H9 (cell line): ENCODE data around the gene BPIFB4. TPM values are rescaled to one million over a fixed set of nuclear protein-coding genes. Genes with fewer than 3 reads are reported as not detected.

ENCODE experiments used
- DNase-seq: peaks from one replicate; pipeline ENCODE4 v3.0.0-alpha.2; 2017
- H2AFZ ChIP-seq: one replicate; pipeline ENCODE4 v1.6.1; 2013; ENCODE audit warnings: mild to moderate bottlenecking, low read length, control low read depth, moderate library complexity
- H2AK5ac ChIP-seq: 2 replicates; pipeline ENCODE4 v1.6.1; 2013; ENCODE audit warnings: low read length, control low read depth, mixed read lengths; ENCODE audit not compliant: insufficient read length
- H2BK120ac ChIP-seq: one replicate; pipeline ENCODE4 v1.6.1; 2013; ENCODE audit warnings: low read depth, mild to moderate bottlenecking, low read length, control low read depth, inconsistent platforms; ENCODE audit not compliant: poor library complexity, severe bottlenecking
- H2BK12ac ChIP-seq: 2 replicates; pipeline ENCODE4 v1.6.1; 2013; ENCODE audit warnings: low read length, control low read depth, mixed read lengths, low read depth; ENCODE audit not compliant: insufficient read length
- H2BK15ac ChIP-seq: 2 replicates; pipeline ENCODE4 v1.6.1; 2013; ENCODE audit warnings: low read depth, low read length, control low read depth
- H2BK20ac ChIP-seq: one replicate; pipeline ENCODE4 v1.6.1; 2013; ENCODE audit warnings: low read depth, mild to moderate bottlenecking, low read length, control low read depth, inconsistent platforms; ENCODE audit not compliant: poor library complexity, severe bottlenecking
- H2BK5ac ChIP-seq: 2 replicates; pipeline ENCODE4 v1.6.1; 2013; ENCODE audit warnings: low read length, control low read depth, mixed read lengths; ENCODE audit not compliant: insufficient read length
- H3K14ac ChIP-seq: 2 replicates; pipeline ENCODE4 v1.6.1; 2013; ENCODE audit warnings: low read length, control low read depth; ENCODE audit not compliant: insufficient read depth
- H3K18ac ChIP-seq: 2 replicates; pipeline ENCODE4 v1.6.1; 2013; ENCODE audit warnings: low read depth, mild to moderate bottlenecking, mixed read lengths, low read length, control low read depth; ENCODE audit not compliant: insufficient read length
- H3K23ac ChIP-seq: 2 replicates; pipeline ENCODE4 v1.6.1; 2013; ENCODE audit warnings: low read length, control low read depth, mixed read lengths, low read depth; ENCODE audit not compliant: insufficient read length
- H3K23me2 ChIP-seq: 2 replicates; pipeline ENCODE4 v1.6.1; 2013; ENCODE audit warnings: low read depth, mild to moderate bottlenecking, mixed read lengths, low read length, control low read depth; ENCODE audit not compliant: insufficient read length, poor library complexity, severe bottlenecking
- H3K27ac ChIP-seq: 2 replicates; pipeline ENCODE4 v1.5.1; 2013; ENCODE audit warnings: low read length, control low read depth, mixed read lengths, low read depth; ENCODE audit not compliant: insufficient read length
- H3K27me3 ChIP-seq: 2 replicates; pipeline ENCODE4 v1.6.1; 2013; ENCODE audit warnings: low read length, control low read depth, inconsistent platforms; ENCODE audit not compliant: insufficient read depth
- H3K4ac ChIP-seq: 2 replicates; pipeline ENCODE4 v1.6.1; 2013; ENCODE audit warnings: low read depth, mild to moderate bottlenecking, control low read depth, inconsistent platforms, low read length, moderate library complexity
- H3K4me1 ChIP-seq: 2 replicates; pipeline ENCODE4 v1.6.1; 2013; ENCODE audit warnings: low read length, control low read depth, inconsistent platforms; ENCODE audit not compliant: insufficient read depth
- H3K4me2 ChIP-seq: 2 replicates; pipeline ENCODE4 v1.6.1; 2013; ENCODE audit warnings: low read length, control low read depth, mixed read lengths; ENCODE audit not compliant: insufficient read length, insufficient read depth
- H3K56ac ChIP-seq: 2 replicates; pipeline ENCODE4 v1.6.1; 2013; ENCODE audit warnings: low read depth, mild to moderate bottlenecking, mixed read lengths, low read length, control low read depth; ENCODE audit not compliant: insufficient read length
- H3K79me1 ChIP-seq: 2 replicates; pipeline ENCODE4 v1.6.1; 2013; ENCODE audit warnings: low read depth, mild to moderate bottlenecking, moderate library complexity, low read length, control low read depth, inconsistent platforms; ENCODE audit not compliant: insufficient read depth, poor library complexity, severe bottlenecking
- H3K79me2 ChIP-seq: 2 replicates; pipeline ENCODE4 v1.6.1; 2013; ENCODE audit warnings: low read length, control low read depth, inconsistent platforms; ENCODE audit not compliant: insufficient read depth
- H3K9ac ChIP-seq: 2 replicates; pipeline ENCODE4 v1.6.1; 2013; ENCODE audit warnings: low read length, control low read depth, mixed read lengths; ENCODE audit not compliant: insufficient read length; ENCODE audit errors: extremely low read depth
- H3K9me3 ChIP-seq: one replicate; pipeline ENCODE4 v1.6.1; 2013; ENCODE audit warnings: low read depth, low read length, inconsistent platforms; ENCODE audit not compliant: control insufficient read depth
- H3T11ph ChIP-seq: one replicate; pipeline ENCODE4 v1.6.1; 2013; ENCODE audit warnings: mild to moderate bottlenecking, low read length, control low read depth, inconsistent platforms
- H4K20me1 ChIP-seq: one replicate; pipeline ENCODE4 v1.6.1; 2013; ENCODE audit not compliant: control insufficient read depth, insufficient read length, insufficient read depth
- H4K5ac ChIP-seq: 2 replicates; pipeline ENCODE4 v1.6.1; 2013; ENCODE audit warnings: low read depth, mild to moderate bottlenecking, mixed read lengths, low read length, control low read depth; ENCODE audit not compliant: insufficient read length
- H4K8ac ChIP-seq: replicated peaks from 2 replicates; pipeline ENCODE4 v1.6.1; 2013; ENCODE audit warnings: low read length, control low read depth, mixed read lengths, low read depth; ENCODE audit not compliant: insufficient read length
- H4K91ac ChIP-seq: 2 replicates; pipeline ENCODE4 v1.6.1; 2013; ENCODE audit warnings: low read depth, mild to moderate bottlenecking, moderate library complexity, mixed read lengths, low read length, control low read depth; ENCODE audit not compliant: insufficient read length
- H3K27ac Mint-ChIP-seq, 3 experiments: 2 replicates in 2 of 3; 3 replicates in 1 of 3; pipeline ENCODE4 v1.8.0; 2020 to 2021; ENCODE audit warnings: mixed read lengths in 3 of 3, mild to moderate bottlenecking in 1 of 3, moderate library complexity in 1 of 3
- H3K27me3 Mint-ChIP-seq: 2 replicates; pipeline ENCODE4 v1.8.0; 2021; ENCODE audit warnings: low read depth, mild to moderate bottlenecking, moderate library complexity, mixed read lengths
- H3K36me3 Mint-ChIP-seq, 3 experiments: 2 replicates in 2 of 3; 3 replicates in 1 of 3; pipeline ENCODE4 v1.8.0; 2020 to 2021; ENCODE audit warnings: low read depth in 3 of 3, mixed read lengths in 3 of 3; ENCODE audit not compliant: insufficient read depth in 1 of 3
- H3K4me1 Mint-ChIP-seq, 2 experiments: 2 replicates each; pipeline ENCODE4 v1.8.0; 2020; ENCODE audit warnings: mixed read lengths in 2 of 2
- H3K4me3 Mint-ChIP-seq, 2 experiments: 2 replicates in 1 of 2; 3 replicates in 1 of 2; pipeline ENCODE4 v1.8.0; 2020 to 2021; ENCODE audit warnings: mild to moderate bottlenecking in 2 of 2, mixed read lengths in 2 of 2, moderate library complexity in 1 of 2
- H3K9me3 Mint-ChIP-seq, 2 experiments: 2 replicates in 1 of 2; 3 replicates in 1 of 2; pipeline ENCODE4 v1.8.0; 2020; ENCODE audit warnings: mild to moderate bottlenecking in 2 of 2, mixed read lengths in 2 of 2, moderate library complexity in 1 of 2
- CTCF ChIP-seq: fragments of 200-600 bp; sonication (generic); conservative IDR thresholded peaks from 3 replicates; pipeline ENCODE4 v1.8.0; 2021; ENCODE audit warnings: antibody characterized with exemption, mild to moderate bottlenecking
- WGBS: extraction: QIAGEN DNeasy Blood & Tissue Kit; methylation state at CpG from one replicate; pipeline ENCODE4 v1.1.7; 2013; ENCODE audit warnings: missing lambda C conversion rate, low lambda C conversion rate, mixed read lengths; ENCODE audit not compliant: insufficient read length; ENCODE audit errors: extremely low coverage; 5-methylcytosine and 5-hydroxymethylcytosine counted together
- total RNA-seq: library from RNA; stranded (reverse); gene quantifications from 2 replicates; pipeline ENCODE4 v1.2.1, GENCODE V29; 2021

BPIFB4 gene
- total RNA-seq, 1 experiment from 2014 or later = not detected

- no peak overlapping the region for H3K27ac ChIP-seq
Observed at GRCh38 chr20:33158637-33159385, 79.4 kb downstream of the BPIFB4 start.

More at GRCh38 chr20:33158637-33159385, 79.4 kb downstream of the BPIFB4 start:
- H3K23me2 ChIP-seq = no peaks in the 10 kb centered on the region
- Mint-ChIP-seq H3K36me3 (no peaks in the 10 kb centered on the region), H3K9me3 (no peaks in the 10 kb centered on the region; a peak in 1 of 5 replicates), H3K4me1 (no peaks in the 10 kb centered on the region), H3K4me3 (no peak overlapping the region), H3K27ac (no peak overlapping the region), H3K27me3 (peaks cover 22% of the 10 kb centered on the region)
- H2BK120ac ChIP-seq = no peak overlapping the region
- no peak overlapping the region for H2AFZ ChIP-seq
- H3K79me2 ChIP-seq = no peaks in the 10 kb centered on the region
- H3K14ac ChIP-seq = no peak overlapping the region
- TF ChIP-seq CTCF = peak; percentile 32; the same call in 1 of the 3 replicates
- H3K18ac ChIP-seq = no peak overlapping the region
- no peak overlapping the region for H3T11ph ChIP-seq
- H4K91ac ChIP-seq = no peak overlapping the region
- no peaks in the 10 kb centered on the region for H4K20me1 ChIP-seq
- H3K4ac ChIP-seq = no peak overlapping the region
- H2BK5ac ChIP-seq = no peak overlapping the region
- no peak overlapping the region for H2AK5ac ChIP-seq
- H3K9me3 ChIP-seq = no peaks in the 10 kb centered on the region
- H3K4me1 ChIP-seq = no peaks in the 10 kb centered on the region
- H4K8ac ChIP-seq = no peak overlapping the region
- no peak overlapping the region for H3K9ac ChIP-seq
- no peak overlapping the region for H4K5ac ChIP-seq
- H2BK15ac ChIP-seq = no peak overlapping the region
- H3K79me1 ChIP-seq = no peaks in the 10 kb centered on the region
- no peaks in the 10 kb centered on the region for H3K27me3 ChIP-seq
- H3K4me2 ChIP-seq = no peak overlapping the region
- no peak overlapping the region for H3K56ac ChIP-seq
- peak; percentile 29 for DNase-seq
- no CpG with 5 or more reads among the region's 9 CpGs for WGBS
- H3K23ac ChIP-seq = no peak overlapping the region
- H2BK20ac ChIP-seq = no peak overlapping the region
- H2BK12ac ChIP-seq = no peak overlapping the region
